Heart left ventricle (tissue), 16 donors: ENCODE measurements around the gene TEF. TPM values are rescaled to one million over a fixed set of nuclear protein-coding genes. Genes with fewer than 3 reads are reported as not detected.

ENCODE experiments used
- ATAC-seq, 4 donors: fragments of 200-7000 bp; cut with Tn5 transposase; one replicate each; pipeline ENCODE4 v1.9.1; 2020 to 2022; ENCODE audit warnings: moderate library complexity in 4 of 4, mild to moderate bottlenecking in 3 of 4, moderate number of reproducible peaks in 1 of 4
- DNase-seq, 5 donors: peaks; one replicate each; pipeline ENCODE4 v3.0.0-alpha.2; 2020
- H3K27ac ChIP-seq, 12 donors: fragments of 200-600 bp; sonication (generic) in 4 of 12; one replicate each; pipeline versions ENCODE4 v1.5.0 to v1.8.0; 2016 to 2022; ENCODE audit warnings: mild to moderate bottlenecking in 2 of 12
- H3K27me3 ChIP-seq, 9 donors: fragments of 200-600 bp; sonication (generic) in 2 of 9; one replicate each; pipeline versions ENCODE4 v1.5.1 to v1.8.0; 2016 to 2022; ENCODE audit warnings: mild to moderate bottlenecking in 3 of 9
- H3K36me3 ChIP-seq, 9 donors: fragments of 200-600 bp; sonication (generic) in 2 of 9; one replicate each; pipeline versions ENCODE4 v1.5.0 to v1.8.0; 2018 to 2022; ENCODE audit warnings: mild to moderate bottlenecking in 2 of 9
- H3K4me1 ChIP-seq, 12 donors: fragments of 200-600 bp; sonication (generic) in 4 of 12; one replicate each; pipeline versions ENCODE4 v1.5.0 to v1.8.0; 2016 to 2022; ENCODE audit warnings: mild to moderate bottlenecking in 3 of 12
- H3K4me3 ChIP-seq, 12 donors: fragments of 200-600 bp; sonication (generic) in 4 of 12; one replicate each; pipeline versions ENCODE4 v1.5.0 to v1.8.0; 2017 to 2022; ENCODE audit warnings: mild to moderate bottlenecking in 9 of 12, moderate library complexity in 4 of 12
- H3K9me3 ChIP-seq, 12 donors: fragments of 200-600 bp; sonication (generic) in 4 of 12; one replicate each; pipeline versions ENCODE4 v1.5.0 to v1.8.0; 2016 to 2022; ENCODE audit warnings: mild to moderate bottlenecking in 1 of 12
- POLR2A ChIP-seq, 2 donors: fragments of 450-650 bp; IDR thresholded peaks; one replicate each; pipeline ENCODE4 v1.6.1; 2017; ENCODE audit warnings: antibody characterized with exemption in 2 of 2, mild to moderate bottlenecking in 2 of 2, moderate library complexity in 2 of 2
- whole genome bisulfite sequencing, 4 donors: extraction: QIAGEN DNeasy Blood & Tissue Kit in 2 of 4; methylation state at CpG; one replicate each; pipeline versions ENCODE4 v1.1.5 to v1.1.7; 2013 to 2018; 5-methylcytosine and 5-hydroxymethylcytosine counted together
- intact Hi-C, 10 donors: fragments of 100-400 bp; cut with DNase I; formaldehyde crosslinking; loops; one replicate each; pipeline versions ENCODE4 v1.11.1 to v1.14.2; 2022
- polyA plus RNA-seq, 2 donors: library from polyadenylated mRNA; stranded (reverse); fragments of 200-250 nt; gene quantifications; one replicate each; pipeline ENCODE4 v1.2.3, GENCODE V29; 2013
- total RNA-seq, 9 donors: library from RNA; depleted of rRNA in 2 of 9; stranded (reverse); fragments of >200 nt in 2 of 9; fragmentation: NEBNext Ultra II Directional in 3 of 9; extraction: Animal tissue kit (Norgen Biotek cat#: 25700) in 3 of 9; gene quantifications; one replicate each; pipeline versions ENCODE4 v1.1.0 to v1.2.4, GENCODE V29; 2016 to 2023
- TF ChIP-seq, protein P1 (sequence below), 12 donors: fragments of 200-600 bp; sonication (generic) in 4 of 12; IDR thresholded peaks; one replicate each; pipeline versions ENCODE4 v1.5.0 to v1.8.0; 2018 to 2022; ENCODE audit warnings: antibody characterized with exemption in 12 of 12, mild to moderate bottlenecking in 5 of 12
- donor health status: ischemic (EF 13 %, LVEDD 7.1; RV severe dilation, severe dysfunction).
- donor health status: healthy with polysubstance abuse.
- donor health status: DM: no; HTN: yes; CAD: no.
- donor health status: DM: no; HTN: no; CAD: no.
- donor health status: ischemic (EF 25% LVEDD 6.9; RV normal size, moderate dysfunction).
- donor health status: ischemic (EF 25% LVEDD 5.7; RV mildly dilated, moderate dysfunction).
- donor health status: healthy.
- donor health status: DM: yes; HTN: yes; CAD: no.
- donor health status: ischemic (EF 35%, LVEDD 5.7; RV mildly dilated, moderate dysfunction).
- donor health status: nonischemic (EF 11% LVEDD 7.7; RV severe dilation, severe dysfunction).
- donor health status: DM: yes; HTN: yes; CAD: no.
- donor health status: PGD.
- donor health status: ischemic (EF 29% LVEDD 5.4; RV normal size, mild dysfunction).
- donor health status: nonischemic (EF 23%, LVEDD 6.1; RV moderate dilation, normal function).

Gene TEF
- total and polyA plus RNA-seq, 11 donors: 7.2 to 35.3 (median 17.9) TPM

DNA sequence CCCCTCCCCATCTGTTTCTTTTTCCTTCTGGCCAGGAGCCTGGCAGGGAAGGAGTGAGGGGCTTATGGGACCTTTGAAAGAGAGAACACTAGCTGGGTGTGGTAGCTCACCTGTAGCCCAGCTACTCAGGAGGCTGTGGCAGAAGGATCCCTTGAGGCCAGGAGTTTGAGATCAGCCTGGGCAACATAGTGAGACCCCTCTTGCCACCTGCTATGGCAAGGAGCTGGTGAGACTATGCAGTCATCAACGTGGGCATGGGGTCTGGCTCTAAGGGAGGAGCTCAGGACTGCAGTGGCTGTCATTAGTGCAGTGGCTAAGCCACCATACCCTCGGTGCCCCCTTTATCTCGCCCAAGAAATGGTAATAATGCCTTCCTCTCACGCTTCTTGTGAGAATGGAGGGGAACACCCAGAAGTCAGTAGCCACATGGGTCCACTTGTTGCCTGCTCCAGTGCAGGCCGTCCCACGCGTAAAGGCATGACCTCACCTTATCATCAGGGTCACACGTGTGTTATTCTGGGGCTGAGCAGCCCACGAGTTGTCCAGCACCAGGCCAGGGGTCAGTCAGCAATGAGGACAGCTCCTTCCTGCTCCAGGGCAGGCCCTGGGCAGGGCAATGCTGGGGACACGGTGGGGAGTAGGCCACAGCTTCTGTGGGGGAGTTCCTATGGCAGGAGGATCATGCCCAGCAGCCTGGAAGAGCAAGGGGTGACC is 27.7 kb upstream of the TEF start:
- TF ChIP-seq POLR2A (IDR thresholded peaks at IDR 0.05): no peak
- TF ChIP-seq, protein P1, sequence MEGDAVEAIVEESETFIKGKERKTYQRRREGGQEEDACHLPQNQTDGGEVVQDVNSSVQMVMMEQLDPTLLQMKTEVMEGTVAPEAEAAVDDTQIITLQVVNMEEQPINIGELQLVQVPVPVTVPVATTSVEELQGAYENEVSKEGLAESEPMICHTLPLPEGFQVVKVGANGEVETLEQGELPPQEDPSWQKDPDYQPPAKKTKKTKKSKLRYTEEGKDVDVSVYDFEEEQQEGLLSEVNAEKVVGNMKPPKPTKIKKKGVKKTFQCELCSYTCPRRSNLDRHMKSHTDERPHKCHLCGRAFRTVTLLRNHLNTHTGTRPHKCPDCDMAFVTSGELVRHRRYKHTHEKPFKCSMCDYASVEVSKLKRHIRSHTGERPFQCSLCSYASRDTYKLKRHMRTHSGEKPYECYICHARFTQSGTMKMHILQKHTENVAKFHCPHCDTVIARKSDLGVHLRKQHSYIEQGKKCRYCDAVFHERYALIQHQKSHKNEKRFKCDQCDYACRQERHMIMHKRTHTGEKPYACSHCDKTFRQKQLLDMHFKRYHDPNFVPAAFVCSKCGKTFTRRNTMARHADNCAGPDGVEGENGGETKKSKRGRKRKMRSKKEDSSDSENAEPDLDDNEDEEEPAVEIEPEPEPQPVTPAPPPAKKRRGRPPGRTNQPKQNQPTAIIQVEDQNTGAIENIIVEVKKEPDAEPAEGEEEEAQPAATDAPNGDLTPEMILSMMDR (IDR thresholded peaks at IDR 0.05): no peak
- H3K9me3 ChIP-seq: no peaks in the 10 kb centered on the region
- ATAC-seq: no peak
- no peak for DNase-seq
- peaks cover 0 to 94% (median 90%) of the 10 kb centered on the region in 9 donors for H3K36me3 ChIP-seq
- H3K27me3 ChIP-seq: no peaks in the 10 kb centered on the region
- intact Hi-C loops: no loop called here
- WGBS, 4 donors: 66 to 83% (median 74%) methylated on average over 8 to 10 of the region's 10 CpGs
- no peak overlapping the region for H3K27ac ChIP-seq
- no peaks in the 10 kb centered on the region for H3K4me1 ChIP-seq
- H3K4me3 ChIP-seq: no peak overlapping the region

DNA sequence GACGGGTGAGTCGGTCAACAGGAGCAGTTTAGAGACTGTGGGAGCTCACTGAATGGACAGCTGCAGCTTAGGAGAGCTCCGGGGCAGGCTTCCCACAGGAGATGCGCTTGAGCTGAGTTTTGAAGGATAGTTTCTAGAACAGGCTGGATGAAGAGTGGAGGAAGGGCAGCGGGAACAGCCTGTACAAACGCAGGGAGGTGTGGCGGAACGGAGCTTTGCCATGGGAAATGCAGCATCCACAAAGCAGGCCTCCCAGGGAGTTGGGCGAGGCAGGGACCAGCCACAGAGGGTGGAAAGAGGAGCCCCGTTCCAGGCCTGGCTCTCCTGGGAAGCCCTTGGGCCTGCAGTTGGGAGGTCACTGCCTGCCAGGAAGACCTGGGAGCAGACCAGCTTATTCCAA is 26.8 kb upstream of the TEF start:
- TF ChIP-seq, protein P1 (IDR thresholded peaks at IDR 0.05): no peak
- no peak for TF ChIP-seq POLR2A (IDR thresholded peaks at IDR 0.05)
- intact Hi-C loops: no loop called here

DNA sequence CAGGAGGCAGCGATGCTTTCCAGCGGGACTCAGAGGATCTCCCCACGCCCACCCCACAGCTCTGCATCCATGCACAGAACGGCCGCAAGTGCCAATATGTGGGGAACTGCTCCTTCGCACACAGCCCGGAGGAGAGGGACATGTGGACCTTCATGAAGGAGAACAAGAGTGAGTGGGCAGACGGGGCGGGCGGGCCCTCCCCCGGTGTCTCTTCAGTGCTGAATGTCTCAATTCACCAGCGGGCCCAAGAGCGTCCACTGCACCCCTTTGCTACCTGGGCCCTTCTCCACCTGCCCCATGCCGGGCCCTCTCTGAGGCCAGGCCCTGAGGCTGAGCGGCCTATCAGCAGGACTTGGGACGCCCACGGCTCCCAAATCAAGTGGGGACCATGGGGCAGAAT is 25.8 kb upstream of the TEF start:
- intact Hi-C loops: no loop called here
- Histone ChIP-seq H3K9me3 (no peaks in the 10 kb centered on the region), H3K4me3 (no peak overlapping the region), H3K27ac (no peak overlapping the region), H3K27me3 (no peaks in the 10 kb centered on the region), H3K4me1 (peaks cover 0 to 7% (median 0%) of the 10 kb centered on the region in 12 donors), H3K36me3 (peaks cover 0 to 81% (median 72%) of the 10 kb centered on the region in 9 donors)
- 95 to 97% (median 97%) methylated on average over 13 to 17 of the region's 17 CpGs for WGBS, 4 donors
- TF ChIP-seq, protein P1 (IDR thresholded peaks at IDR 0.05): no peak
- no peak for TF ChIP-seq POLR2A (IDR thresholded peaks at IDR 0.05)
- DNase-seq (no peak), ATAC-seq (no peak)

More for the DNA sequence above, 26.8 kb upstream of the TEF start:
- DNase-seq: no peak
- no peak overlapping the region for H3K27ac ChIP-seq
- ATAC-seq: no peak
- peaks cover 0 to 3% (median 0%) of the 10 kb centered on the region in 12 donors for H3K4me1 ChIP-seq
- no peaks in the 10 kb centered on the region for H3K27me3 ChIP-seq
- peaks cover 0 to 90% (median 80%) of the 10 kb centered on the region in 9 donors for H3K36me3 ChIP-seq
- 88 to 94% (median 91%) methylated on average over 10 of the region's 10 CpGs for WGBS, 4 donors
- no peak overlapping the region for H3K4me3 ChIP-seq
- H3K9me3 ChIP-seq: no peaks in the 10 kb centered on the region

DNA sequence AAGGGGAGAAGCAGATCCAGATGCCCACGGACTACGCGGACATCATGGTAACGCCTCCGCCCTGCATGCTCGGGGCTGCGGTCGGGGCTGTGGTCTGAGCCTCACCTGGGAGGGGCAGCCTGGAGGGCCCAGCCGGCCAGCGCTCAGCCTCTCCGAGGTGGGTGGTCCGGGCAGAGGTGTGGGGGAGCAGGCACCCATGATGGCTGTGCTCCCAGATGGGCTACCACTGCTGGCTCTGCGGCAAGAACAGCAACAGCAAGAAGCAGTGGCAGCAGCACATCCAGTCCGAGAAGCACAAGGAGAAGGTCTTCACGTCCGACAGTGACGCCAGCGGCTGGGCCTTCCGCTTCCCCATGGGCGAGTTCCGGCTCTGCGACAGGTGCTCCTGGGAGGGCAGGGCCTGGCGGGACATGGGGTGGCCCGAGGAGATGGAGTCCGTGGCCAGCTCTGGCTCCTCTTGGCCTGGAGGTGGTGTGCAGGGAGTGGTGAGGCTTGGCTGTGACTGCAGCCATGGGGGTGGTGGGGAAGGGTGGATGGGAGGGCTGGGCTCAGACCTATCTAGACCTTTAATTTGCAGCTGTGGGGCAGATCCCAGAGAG is 25.2 kb upstream of the TEF start:
- no peak overlapping the region for H3K4me3 ChIP-seq
- H3K4me1 ChIP-seq: peaks cover 0 to 7% (median 0%) of the 10 kb centered on the region in 12 donors
- 94 to 95% (median 95%) methylated on average over 15 to 25 of the region's 25 CpGs for WGBS, 4 donors
- H3K27ac ChIP-seq: no peak overlapping the region
- no peak for DNase-seq
- no peak for ATAC-seq
- TF ChIP-seq POLR2A (IDR thresholded peaks at IDR 0.05): no peak
- TF ChIP-seq, protein P1 (IDR thresholded peaks at IDR 0.05): no peak
- no peaks in the 10 kb centered on the region for H3K9me3 ChIP-seq
- H3K36me3 ChIP-seq: peaks cover 0 to 74% (median 65%) of the 10 kb centered on the region in 9 donors
- H3K27me3 ChIP-seq: no peaks in the 10 kb centered on the region
- intact Hi-C loops: no loop called here
